ENCODE results near the gene ATP7A. TPM values are rescaled to one million over a fixed set of nuclear protein-coding genes. Genes with fewer than 3 reads are reported as not detected.

ATP7A gene
- total and polyA plus RNA-seq, 2 donors (not counting 1 experiment from before 2014, with no cell fraction given) = 2.7 to 12.4 TPM

GRCh38 chrX:78037881-78038280 is 127.4 kb downstream of the ATP7A start:
- POLR2A ChIA-PET = no interaction called here
- DNase-seq = no peak
- intact Hi-C loops (cut with micrococcal nuclease) = no loop called here
- no peaks in the 10 kb centered on the region for H3K36me3 ChIP-seq (replicated peaks in 1 of 2; ENCODE audit: control extremely low read depth in 1 of 2, control insufficient read depth in 1 of 2, extremely low read depth in 1 of 2, insufficient read depth in 2 of 2, low read length in 1 of 2)
- H3K4me1 ChIP-seq (ENCODE audit: control insufficient read depth in 2 of 2, insufficient read depth in 2 of 2, low read length in 2 of 2) = no peaks in the 10 kb centered on the region
- no peaks in the 10 kb centered on the region for H3K9me3 ChIP-seq (ENCODE audit: control extremely low read depth in 1 of 3, control insufficient read depth in 2 of 3, insufficient read depth in 1 of 3, low read length in 2 of 3)
- Mint-ChIP-seq H3K27me3 (no peaks in the 10 kb centered on the region), H3K4me3 (no peak overlapping the region), H3K27ac (no peak overlapping the region), H3K4me1 (no peaks in the 10 kb centered on the region), H3K9me3 (ENCODE audit: insufficient read depth) (no peaks in the 10 kb centered on the region)
- H3K9ac ChIP-seq (ENCODE audit: low read length) = no peak overlapping the region
- ATAC-seq (ENCODE audit: low read depth) = no peak
- no peaks in the 10 kb centered on the region for H3K27me3 ChIP-seq (replicated peaks in 1 of 4; ENCODE audit: control extremely low read depth in 1 of 4, control insufficient read depth in 3 of 4, insufficient read depth in 4 of 4, low read length in 3 of 4)
- CTCF ChIA-PET = no interaction called here
- no peak overlapping the region for H3K4me2 ChIP-seq (replicated peaks; ENCODE audit: low read depth, low read length, poor library complexity, severe bottlenecking)
- no peak for TF ChIP-seq EZH2 (IDR thresholded peaks at IDR 0.05; ENCODE audit: borderline replicate concordance, insufficient read depth, low read depth, low read length, poor library complexity, severe bottlenecking)
- TF ChIP-seq, protein P1, sequence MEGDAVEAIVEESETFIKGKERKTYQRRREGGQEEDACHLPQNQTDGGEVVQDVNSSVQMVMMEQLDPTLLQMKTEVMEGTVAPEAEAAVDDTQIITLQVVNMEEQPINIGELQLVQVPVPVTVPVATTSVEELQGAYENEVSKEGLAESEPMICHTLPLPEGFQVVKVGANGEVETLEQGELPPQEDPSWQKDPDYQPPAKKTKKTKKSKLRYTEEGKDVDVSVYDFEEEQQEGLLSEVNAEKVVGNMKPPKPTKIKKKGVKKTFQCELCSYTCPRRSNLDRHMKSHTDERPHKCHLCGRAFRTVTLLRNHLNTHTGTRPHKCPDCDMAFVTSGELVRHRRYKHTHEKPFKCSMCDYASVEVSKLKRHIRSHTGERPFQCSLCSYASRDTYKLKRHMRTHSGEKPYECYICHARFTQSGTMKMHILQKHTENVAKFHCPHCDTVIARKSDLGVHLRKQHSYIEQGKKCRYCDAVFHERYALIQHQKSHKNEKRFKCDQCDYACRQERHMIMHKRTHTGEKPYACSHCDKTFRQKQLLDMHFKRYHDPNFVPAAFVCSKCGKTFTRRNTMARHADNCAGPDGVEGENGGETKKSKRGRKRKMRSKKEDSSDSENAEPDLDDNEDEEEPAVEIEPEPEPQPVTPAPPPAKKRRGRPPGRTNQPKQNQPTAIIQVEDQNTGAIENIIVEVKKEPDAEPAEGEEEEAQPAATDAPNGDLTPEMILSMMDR (IDR thresholded peaks at IDR 0.05) = no peak
- no peak overlapping the region for H3K4me3 ChIP-seq (ENCODE audit: control extremely low read depth in 1 of 5, extremely low read depth in 1 of 5, insufficient read depth in 1 of 5, low read depth in 2 of 5, low read length in 4 of 5)
- no peak overlapping the region for H2AFZ ChIP-seq (ENCODE audit: insufficient read depth, low read depth, low read length, poor library complexity, severe bottlenecking)
- H3K27ac ChIP-seq (ENCODE audit: low read length in 2 of 2) = no peak overlapping the region
- H3K79me2 ChIP-seq (ENCODE audit: control insufficient read depth, insufficient read depth, low read length) = no peaks in the 10 kb centered on the region
- 100% methylated on average over 1 of the region's 3 CpGs for WGBS (ENCODE audit: insufficient coverage)
- H4K20me1 ChIP-seq (ENCODE audit: control insufficient read depth, insufficient read depth, low read length, poor library complexity, severe bottlenecking) = no peaks in the 10 kb centered on the region

GRCh38 chrX:78042601-78043000 is 132.1 kb downstream of the ATP7A start:
- no peak overlapping the region for H3K27ac ChIP-seq (ENCODE audit: low read length in 2 of 2)
- H3K4me1 Mint-ChIP-seq = no peaks in the 10 kb centered on the region
- H3K27me3 ChIP-seq (replicated peaks in 1 of 4; ENCODE audit: control extremely low read depth in 1 of 4, control insufficient read depth in 3 of 4, insufficient read depth in 4 of 4, low read length in 3 of 4) = no peaks in the 10 kb centered on the region
- no peaks in the 10 kb centered on the region for H3K9me3 ChIP-seq (ENCODE audit: control extremely low read depth in 1 of 3, control insufficient read depth in 2 of 3, insufficient read depth in 1 of 3, low read length in 2 of 3)
- H3K4me1 ChIP-seq (ENCODE audit: control insufficient read depth in 2 of 2, insufficient read depth in 2 of 2, low read length in 2 of 2) = no peaks in the 10 kb centered on the region
- H3K27ac Mint-ChIP-seq = no peak overlapping the region
- ChIA-PET POLR2A (no interaction called here), CTCF (no interaction called here)
- intact Hi-C loops (cut with micrococcal nuclease) = no loop called here
- no peak overlapping the region for H3K4me3 ChIP-seq (ENCODE audit: control extremely low read depth in 1 of 5, extremely low read depth in 1 of 5, insufficient read depth in 1 of 5, low read depth in 2 of 5, low read length in 4 of 5)
- ATAC-seq (ENCODE audit: low read depth) (no peak), DNase-seq (no peak)
- H3K4me2 ChIP-seq (replicated peaks; ENCODE audit: low read depth, low read length, poor library complexity, severe bottlenecking) = no peak overlapping the region
- H3K9ac ChIP-seq (ENCODE audit: low read length) = no peak overlapping the region
- no peaks in the 10 kb centered on the region for H4K20me1 ChIP-seq (ENCODE audit: control insufficient read depth, insufficient read depth, low read length, poor library complexity, severe bottlenecking)
- WGBS (ENCODE audit: insufficient coverage) = no CpG with 5 or more reads among the region's 1 CpG
- H3K9me3 Mint-ChIP-seq (ENCODE audit: insufficient read depth) = no peaks in the 10 kb centered on the region
- no peak overlapping the region for H2AFZ ChIP-seq (ENCODE audit: insufficient read depth, low read depth, low read length, poor library complexity, severe bottlenecking)
- peaks cover 0 to 3% of the 10 kb centered on the region in 2 experiments for H3K36me3 ChIP-seq (replicated peaks in 1 of 2; ENCODE audit: control extremely low read depth in 1 of 2, control insufficient read depth in 1 of 2, extremely low read depth in 1 of 2, insufficient read depth in 2 of 2, low read length in 1 of 2)
- H3K27me3 Mint-ChIP-seq = no peaks in the 10 kb centered on the region
- H3K79me2 ChIP-seq (ENCODE audit: control insufficient read depth, insufficient read depth, low read length) = no peaks in the 10 kb centered on the region
- no peak for TF ChIP-seq EZH2 (IDR thresholded peaks at IDR 0.05; ENCODE audit: borderline replicate concordance, insufficient read depth, low read depth, low read length, poor library complexity, severe bottlenecking)
- TF ChIP-seq, protein P1 (IDR thresholded peaks at IDR 0.05) = no peak
- no peak overlapping the region for H3K4me3 Mint-ChIP-seq

Measured in B cell (primary cell).